ENCODE measurements around the gene CDPF1. TPM values are rescaled to one million over a fixed set of nuclear protein-coding genes. Genes with fewer than 3 reads are reported as not detected.

CDPF1 gene
- total and polyA plus RNA-seq, 2 donors (not counting 3 experiments of a cell fraction or from before 2014, with no cell fraction given) = 9.7 to 9.9 TPM

DNA sequence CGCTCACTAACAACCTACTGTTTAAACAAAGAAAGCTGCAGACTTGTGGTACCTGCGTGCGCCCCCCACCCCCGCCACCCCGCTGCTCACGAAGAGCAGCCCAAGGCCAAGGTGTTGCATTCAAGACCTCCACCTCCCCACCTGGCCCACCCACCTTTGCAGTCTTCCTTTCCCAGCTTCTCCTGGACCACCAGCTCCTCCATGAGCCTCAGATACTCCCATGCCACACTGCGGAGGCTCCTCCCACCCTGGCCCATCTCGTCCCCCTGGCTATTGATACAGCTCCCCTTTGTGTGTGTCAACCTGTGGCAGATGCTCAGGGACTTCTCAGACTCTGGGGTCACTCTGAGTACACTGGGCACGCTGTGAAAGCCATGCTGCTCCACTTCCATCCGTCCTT is 3.9 kb downstream of the CDPF1 start:
- BruUV-seq (replicated peaks) = no TSS peak
- intact Hi-C loops (cut with micrococcal nuclease) (no loop called here), dilution Hi-C loops (cut with MboI; ENCODE audit: extremely low pct_ligation_motif_present, low sequenced_read_pairs) (no loop called here)
- Histone ChIP-seq H3K4me2 (ENCODE audit: insufficient read depth, low read length) (no peak overlapping the region), H3K4me1 (ENCODE audit: control insufficient read depth, extremely low read depth, insufficient read depth, low read length) (peaks cover 6% of the 10 kb centered on the region), H3K27ac (ENCODE audit: insufficient read depth, low read depth, low read length) (no peak overlapping the region), H3K27me3 (ENCODE audit: control insufficient read depth in 2 of 2, insufficient read depth in 2 of 2, low read length in 2 of 2) (no peaks in the 10 kb centered on the region), H3K9ac (replicated peaks; ENCODE audit: extremely low read depth, insufficient read depth, low read length) (no peak overlapping the region), H4K20me1 (replicated peaks; ENCODE audit: control insufficient read depth, extremely low read depth, insufficient read depth, low read length) (no peaks in the 10 kb centered on the region), H3K79me2 (ENCODE audit: control insufficient read depth, insufficient read depth, low read length) (peaks cover 1% of the 10 kb centered on the region), H3K36me3 (ENCODE audit: control insufficient read depth in 2 of 2, extremely low read depth in 1 of 2, insufficient read depth in 2 of 2, low read length in 2 of 2) (no peaks in the 10 kb centered on the region), H3K9me3 (replicated peaks; ENCODE audit: control insufficient read depth, insufficient read depth, low read length) (no peaks in the 10 kb centered on the region), H2AFZ (ENCODE audit: low read depth, low read length) (no peak overlapping the region), H3K4me3 (replicated peaks in 1 of 3; ENCODE audit: insufficient read depth in 1 of 3, low read depth in 1 of 3, low read length in 3 of 3) (no peak overlapping the region), H3K9me1 (replicated peaks; ENCODE audit: control insufficient read depth, extremely low read depth, insufficient read depth, low read length) (no peaks in the 10 kb centered on the region)
- TF ChIP-seq, protein P1, sequence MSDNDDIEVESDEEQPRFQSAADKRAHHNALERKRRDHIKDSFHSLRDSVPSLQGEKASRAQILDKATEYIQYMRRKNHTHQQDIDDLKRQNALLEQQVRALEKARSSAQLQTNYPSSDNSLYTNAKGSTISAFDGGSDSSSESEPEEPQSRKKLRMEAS (IDR thresholded peaks at IDR 0.05; ENCODE audit: insufficient read depth, insufficient read length) = no peak
- ChIA-PET CTCF (interaction anchor here (0.5 kb wide), 1 partner anchor 22 kb away, joined by 3 read pairs; the partner anchor contains the start of gene TTC38), POLR2A (interaction anchor here (0.6 kb wide), 1 partner anchor 127 kb away, joined by 5 read pairs; no protein-coding TSS in a partner anchor)
- DNase-seq (ENCODE audit: low read depth, low spot score) = no peak
- FAIRE-seq = no peak

DNA sequence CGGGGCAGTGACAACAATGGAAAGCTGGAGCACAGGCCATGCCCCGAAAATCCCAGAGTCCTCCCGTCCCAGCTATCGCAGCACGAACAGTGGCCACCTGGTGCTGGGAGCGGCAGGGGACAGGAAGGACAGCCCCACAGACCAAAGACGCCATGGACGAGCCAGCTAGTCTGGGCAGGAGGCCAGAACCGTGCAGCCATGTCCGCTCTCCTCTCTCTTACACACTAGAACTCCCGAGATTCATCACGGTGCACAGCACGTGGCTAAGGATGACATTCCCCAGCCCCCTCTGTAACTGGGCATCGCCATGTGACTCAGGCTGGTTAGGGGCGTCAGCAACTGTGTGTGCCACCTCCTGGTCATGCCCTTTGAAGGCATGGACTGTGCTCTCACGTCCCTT is 4.6 kb downstream of the CDPF1 start:
- dilution Hi-C loops (cut with MboI; ENCODE audit: extremely low pct_ligation_motif_present, low sequenced_read_pairs) (no loop called here), intact Hi-C loops (cut with micrococcal nuclease) (no loop called here)
- H2AFZ ChIP-seq (ENCODE audit: low read depth, low read length) = no peak overlapping the region
- no peak for FAIRE-seq
- H3K9ac ChIP-seq (replicated peaks; ENCODE audit: extremely low read depth, insufficient read depth, low read length) = no peak overlapping the region
- DNase-seq (ENCODE audit: low read depth, low spot score) = no peak
- H3K4me1 ChIP-seq (ENCODE audit: control insufficient read depth, extremely low read depth, insufficient read depth, low read length) = no peaks in the 10 kb centered on the region
- H3K79me2 ChIP-seq (ENCODE audit: control insufficient read depth, insufficient read depth, low read length) = no peaks in the 10 kb centered on the region
- TF ChIP-seq, protein P2, sequence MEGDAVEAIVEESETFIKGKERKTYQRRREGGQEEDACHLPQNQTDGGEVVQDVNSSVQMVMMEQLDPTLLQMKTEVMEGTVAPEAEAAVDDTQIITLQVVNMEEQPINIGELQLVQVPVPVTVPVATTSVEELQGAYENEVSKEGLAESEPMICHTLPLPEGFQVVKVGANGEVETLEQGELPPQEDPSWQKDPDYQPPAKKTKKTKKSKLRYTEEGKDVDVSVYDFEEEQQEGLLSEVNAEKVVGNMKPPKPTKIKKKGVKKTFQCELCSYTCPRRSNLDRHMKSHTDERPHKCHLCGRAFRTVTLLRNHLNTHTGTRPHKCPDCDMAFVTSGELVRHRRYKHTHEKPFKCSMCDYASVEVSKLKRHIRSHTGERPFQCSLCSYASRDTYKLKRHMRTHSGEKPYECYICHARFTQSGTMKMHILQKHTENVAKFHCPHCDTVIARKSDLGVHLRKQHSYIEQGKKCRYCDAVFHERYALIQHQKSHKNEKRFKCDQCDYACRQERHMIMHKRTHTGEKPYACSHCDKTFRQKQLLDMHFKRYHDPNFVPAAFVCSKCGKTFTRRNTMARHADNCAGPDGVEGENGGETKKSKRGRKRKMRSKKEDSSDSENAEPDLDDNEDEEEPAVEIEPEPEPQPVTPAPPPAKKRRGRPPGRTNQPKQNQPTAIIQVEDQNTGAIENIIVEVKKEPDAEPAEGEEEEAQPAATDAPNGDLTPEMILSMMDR (IDR thresholded peaks at IDR 0.05; ENCODE audit: extremely low read depth in 1 of 2, insufficient read depth in 1 of 2, low read depth in 1 of 2, low read length in 2 of 2) = no peak
- TF ChIP-seq POLR2AphosphoS5 (IDR thresholded peaks at IDR 0.05; ENCODE audit: insufficient read depth, low read depth, low read length) (no peak), EZH2 (IDR thresholded peaks at IDR 0.05; ENCODE audit: borderline replicate concordance, low read depth, low read length, severe bottlenecking) (no peak), FOS (IDR thresholded peaks at IDR 0.05; ENCODE audit: borderline replicate concordance, insufficient read depth, low read length) (no peak), POLR2A (IDR thresholded peaks at IDR 0.05; ENCODE audit: low read depth, low read length) (no peak), GATA2 (IDR thresholded peaks at IDR 0.05; ENCODE audit: insufficient read depth, insufficient read length, low read depth, low read length) (no peak), JUN (IDR thresholded peaks at IDR 0.05; ENCODE audit: borderline replicate concordance, insufficient read depth, insufficient read length, low read depth) (no peak), MYC (IDR thresholded peaks at IDR 0.05; ENCODE audit: low read depth, low read length) (no peak)
- TF ChIP-seq, protein P1 (IDR thresholded peaks at IDR 0.05; ENCODE audit: insufficient read depth, insufficient read length) = no peak
- POLR2A ChIA-PET = interaction anchor here (0.6 kb wide), 1 partner anchor 21 kb away, joined by 11 read pairs; no protein-coding TSS in a partner anchor
- H4K20me1 ChIP-seq (replicated peaks; ENCODE audit: control insufficient read depth, extremely low read depth, insufficient read depth, low read length) = no peaks in the 10 kb centered on the region
- CTCF ChIA-PET = interaction anchor here (1.3 kb wide), 1 partner anchor 123 kb away, joined by 3 read pairs; no protein-coding TSS in a partner anchor
- no peaks in the 10 kb centered on the region for H3K27me3 ChIP-seq (ENCODE audit: control insufficient read depth in 2 of 2, insufficient read depth in 2 of 2, low read length in 2 of 2)
- H3K36me3 ChIP-seq (ENCODE audit: control insufficient read depth in 2 of 2, extremely low read depth in 1 of 2, insufficient read depth in 2 of 2, low read length in 2 of 2) = no peaks in the 10 kb centered on the region
- H3K4me3 ChIP-seq (replicated peaks in 1 of 3; ENCODE audit: insufficient read depth in 1 of 3, low read depth in 1 of 3, low read length in 3 of 3) = no peak overlapping the region
- no peaks in the 10 kb centered on the region for H3K9me1 ChIP-seq (replicated peaks; ENCODE audit: control insufficient read depth, extremely low read depth, insufficient read depth, low read length)
- BruUV-seq (replicated peaks) = no TSS peak
- no peaks in the 10 kb centered on the region for H3K9me3 ChIP-seq (replicated peaks; ENCODE audit: control insufficient read depth, insufficient read depth, low read length)
- no peak overlapping the region for H3K27ac ChIP-seq (ENCODE audit: insufficient read depth, low read depth, low read length)
- H3K4me2 ChIP-seq (ENCODE audit: insufficient read depth, low read length) = no peak overlapping the region

All from endothelial cell of umbilical vein (primary cell).